Loucy (cell line): Measurements from ENCODE around the gene TES.

Source experiments
- H2AFZ ChIP-seq: fragments of 200-600 bp; sonication (generic); 2 replicates; pipeline ENCODE4 v1.6.0; 2016; ENCODE audit warnings: antibody characterized with exemption, mild to moderate bottlenecking, low read length, moderate library complexity
- H3F3A ChIP-seq: fragments of 200-600 bp; 2 replicates; pipeline ENCODE4 v1.6.0; 2016; ENCODE audit warnings: antibody characterized with exemption, low read depth, mild to moderate bottlenecking
- H3K27me3 ChIP-seq: fragments of 200-600 bp; sonication (generic); 2 replicates; pipeline ENCODE4 v1.6.1; 2014; ENCODE audit warnings: low read length, mild to moderate bottlenecking; ENCODE audit not compliant: insufficient read depth, poor library complexity, severe bottlenecking
- H3K36me3 ChIP-seq: fragments of 200-600 bp; sonication (generic); 2 replicates; pipeline ENCODE4 v1.6.1; 2016; ENCODE audit warnings: low read length; ENCODE audit not compliant: insufficient read depth
- H3K4me1 ChIP-seq: fragments of 200-600 bp; sonication (generic); 2 replicates; pipeline ENCODE4 v1.5.1; 2014; ENCODE audit warnings: low read length, mild to moderate bottlenecking; ENCODE audit not compliant: insufficient read depth, poor library complexity, severe bottlenecking
- H3K4me2 ChIP-seq: fragments of 200-600 bp; sonication (generic); 2 replicates; pipeline ENCODE4 v1.6.0; 2014; ENCODE audit warnings: antibody characterized with exemption, low read length, low read depth, mild to moderate bottlenecking; ENCODE audit not compliant: poor library complexity, severe bottlenecking
- H3K4me3 ChIP-seq: fragments of 200-600 bp; sonication (generic); 2 replicates; pipeline ENCODE4 v1.5.1; 2014; ENCODE audit warnings: low read length, mild to moderate bottlenecking, mixed read lengths; ENCODE audit not compliant: poor library complexity, severe bottlenecking
- H3K79me2 ChIP-seq: fragments of 200-600 bp; sonication (generic); 2 replicates; pipeline ENCODE4 v1.6.1; 2014; ENCODE audit warnings: low read length; ENCODE audit not compliant: insufficient read depth
- H3K9ac ChIP-seq: fragments of 200-600 bp; sonication (generic); 2 replicates; pipeline ENCODE4 v1.6.0; 2014; ENCODE audit warnings: mild to moderate bottlenecking, low read depth, low read length, moderate library complexity; ENCODE audit not compliant: poor library complexity, severe bottlenecking
- H3K9me2 ChIP-seq: fragments of 200-600 bp; sonication (generic); replicated peaks from 2 replicates; pipeline ENCODE4 v1.6.1; 2016; ENCODE audit warnings: low read depth, low read length, mixed read lengths
- H3K9me3 ChIP-seq: fragments of 200-600 bp; sonication (generic); 2 replicates; pipeline ENCODE4 v1.6.1; 2014; ENCODE audit warnings: mild to moderate bottlenecking, antibody characterized with exemption, low read length, low read depth; ENCODE audit not compliant: insufficient read depth
- H4K20me1 ChIP-seq: fragments of 200-600 bp; sonication (generic); 2 replicates; pipeline ENCODE4 v1.6.0; 2014; ENCODE audit warnings: antibody characterized with exemption, low read length, mild to moderate bottlenecking; ENCODE audit not compliant: insufficient read depth, poor library complexity, severe bottlenecking
- EZH2phosphoT487 ChIP-seq: fragments of 200-600 bp; IDR thresholded peaks from 2 replicates; pipeline ENCODE4 v1.6.1; 2018; ENCODE audit warnings: antibody characterized with exemption, mild to moderate bottlenecking, moderate library complexity, borderline replicate concordance
- TF ChIP-seq, protein P1 (sequence below): fragments of 200-600 bp; sonication (generic); conservative IDR thresholded peaks from 2 replicates; pipeline ENCODE4 v1.5.1; 2014; ENCODE audit warnings: mild to moderate bottlenecking, antibody characterized with exemption, low read length

TES gene

DNA sequence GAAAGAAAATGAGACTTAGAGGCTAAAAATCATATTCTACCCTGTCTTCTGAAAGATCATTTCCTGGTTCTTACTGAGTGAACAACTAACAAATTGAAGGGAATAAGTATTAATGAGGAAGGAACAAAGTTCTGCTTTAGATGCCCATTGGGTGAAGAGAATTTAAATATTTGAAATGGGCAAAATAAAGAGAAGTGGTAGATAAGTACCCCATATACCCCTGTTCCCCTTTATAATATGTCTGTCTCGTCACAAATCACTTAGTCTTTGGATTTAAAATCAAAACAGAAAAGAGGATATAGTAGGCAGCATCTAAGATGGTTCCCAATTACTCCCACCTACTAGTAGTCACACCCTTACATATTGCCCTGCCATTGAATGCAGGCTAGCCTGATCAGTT, 13.2 kb downstream of the TES start:
- no peaks in the 10 kb centered on the region for H3K27me3 ChIP-seq
- no peak overlapping the region for H3K4me2 ChIP-seq
- TF ChIP-seq EZH2phosphoT487, result no peak
- TF ChIP-seq, protein P1, sequence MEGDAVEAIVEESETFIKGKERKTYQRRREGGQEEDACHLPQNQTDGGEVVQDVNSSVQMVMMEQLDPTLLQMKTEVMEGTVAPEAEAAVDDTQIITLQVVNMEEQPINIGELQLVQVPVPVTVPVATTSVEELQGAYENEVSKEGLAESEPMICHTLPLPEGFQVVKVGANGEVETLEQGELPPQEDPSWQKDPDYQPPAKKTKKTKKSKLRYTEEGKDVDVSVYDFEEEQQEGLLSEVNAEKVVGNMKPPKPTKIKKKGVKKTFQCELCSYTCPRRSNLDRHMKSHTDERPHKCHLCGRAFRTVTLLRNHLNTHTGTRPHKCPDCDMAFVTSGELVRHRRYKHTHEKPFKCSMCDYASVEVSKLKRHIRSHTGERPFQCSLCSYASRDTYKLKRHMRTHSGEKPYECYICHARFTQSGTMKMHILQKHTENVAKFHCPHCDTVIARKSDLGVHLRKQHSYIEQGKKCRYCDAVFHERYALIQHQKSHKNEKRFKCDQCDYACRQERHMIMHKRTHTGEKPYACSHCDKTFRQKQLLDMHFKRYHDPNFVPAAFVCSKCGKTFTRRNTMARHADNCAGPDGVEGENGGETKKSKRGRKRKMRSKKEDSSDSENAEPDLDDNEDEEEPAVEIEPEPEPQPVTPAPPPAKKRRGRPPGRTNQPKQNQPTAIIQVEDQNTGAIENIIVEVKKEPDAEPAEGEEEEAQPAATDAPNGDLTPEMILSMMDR, result no peak
- H3K4me1 ChIP-seq, result no peaks in the 10 kb centered on the region
- no peaks in the 10 kb centered on the region for H3K79me2 ChIP-seq
- no peak overlapping the region for H3K4me3 ChIP-seq
- H3K36me3 ChIP-seq, result no peaks in the 10 kb centered on the region
- no peak overlapping the region for H3K9ac ChIP-seq
- H3K9me2 ChIP-seq, result no peaks in the 10 kb centered on the region
- peak overlapping the region; percentile 25; the same call in 1 of the 2 replicates for H2AFZ ChIP-seq
- no peaks in the 10 kb centered on the region for H4K20me1 ChIP-seq
- no peaks in the 10 kb centered on the region for H3F3A ChIP-seq
- H3K9me3 ChIP-seq, result no peaks in the 10 kb centered on the region

GRCh38 chr7:116224492-116225098, 14.3 kb downstream of the TES start:
- Histone ChIP-seq H3K4me1 (no peaks in the 10 kb centered on the region), H3K4me2 (peak overlapping the region; percentile 33), H3K36me3 (no peaks in the 10 kb centered on the region), H3K79me2 (no peaks in the 10 kb centered on the region), H4K20me1 (no peaks in the 10 kb centered on the region), H3K4me3 (no peak overlapping the region), H2AFZ (peak overlapping the region; percentile 87), H3K9me3 (no peaks in the 10 kb centered on the region), H3K27me3 (no peaks in the 10 kb centered on the region), H3K9me2 (no peaks in the 10 kb centered on the region), H3K9ac (no peak overlapping the region), H3F3A (no peaks in the 10 kb centered on the region)
- TF ChIP-seq, protein P1, result no peak
- TF ChIP-seq EZH2phosphoT487, result no peak

DNA sequence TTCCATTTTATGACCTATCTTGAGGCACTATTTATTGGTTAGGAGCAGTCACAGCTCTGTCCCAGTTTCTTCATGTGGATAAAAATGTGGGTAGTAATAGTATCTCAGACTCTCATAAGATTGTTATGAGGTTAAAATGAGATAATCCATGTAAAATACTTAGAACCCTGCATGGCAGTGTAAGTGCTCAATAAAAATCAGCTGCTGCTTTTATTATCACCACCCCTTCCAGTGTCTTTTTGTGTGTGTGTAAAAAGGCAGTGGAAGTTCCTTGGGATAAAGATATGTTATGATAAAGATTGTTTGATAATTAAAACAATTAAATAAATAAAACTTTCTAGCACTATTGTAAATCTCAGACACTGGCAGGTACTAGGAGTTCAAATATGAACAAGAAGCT, 15.5 kb downstream of the TES start:
- H2AFZ ChIP-seq, result no peak overlapping the region
- peaks cover 9% of the 10 kb centered on the region for H3K4me1 ChIP-seq
- H3K9ac ChIP-seq, result no peak overlapping the region
- H3K27me3 ChIP-seq, result no peaks in the 10 kb centered on the region
- no peak overlapping the region for H3K4me3 ChIP-seq
- no peaks in the 10 kb centered on the region for H3K9me2 ChIP-seq
- H4K20me1 ChIP-seq, result no peaks in the 10 kb centered on the region
- no peaks in the 10 kb centered on the region for H3K9me3 ChIP-seq
- TF ChIP-seq EZH2phosphoT487, result no peak
- TF ChIP-seq, protein P1, result no peak
- H3K36me3 ChIP-seq, result no peaks in the 10 kb centered on the region
- no peaks in the 10 kb centered on the region for H3F3A ChIP-seq
- H3K79me2 ChIP-seq, result no peaks in the 10 kb centered on the region
- no peak overlapping the region for H3K4me2 ChIP-seq
